Mesendoderm (in vitro differentiated cells): Measurements from ENCODE around the gene TRAPPC5.

Source experiments
- DNase-seq: peaks from one replicate; pipeline ENCODE4 v3.0.0; 2013
- H2AK5ac ChIP-seq: 2 replicates; pipeline ENCODE4 v1.6.1; 2013; ENCODE audit warnings: low read length, inconsistent platforms
- H2BK120ac ChIP-seq: 2 replicates; pipeline ENCODE4 v1.6.1; 2013; ENCODE audit warnings: low read depth, mild to moderate bottlenecking, low read length, moderate library complexity, mixed read lengths
- H2BK15ac ChIP-seq: replicated peaks from 2 replicates; pipeline ENCODE4 v1.6.1; 2013; ENCODE audit warnings: low read depth, mild to moderate bottlenecking, moderate library complexity
- H2BK5ac ChIP-seq: 2 replicates; pipeline ENCODE4 v1.6.1; 2013; ENCODE audit warnings: low read length, inconsistent platforms
- H3K18ac ChIP-seq: 2 replicates; pipeline ENCODE4 v1.6.1; 2013; ENCODE audit warnings: mild to moderate bottlenecking, low read length, mixed read lengths
- H3K23ac ChIP-seq: one replicate; pipeline ENCODE4 v1.6.1; 2013; ENCODE audit warnings: low read length
- H3K27ac ChIP-seq: 2 replicates; pipeline ENCODE4 v1.5.1; 2013; ENCODE audit warnings: low read depth, mild to moderate bottlenecking, inconsistent platforms, low read length, moderate library complexity
- H3K27me3 ChIP-seq: 2 replicates; pipeline ENCODE4 v1.6.1; 2013; ENCODE audit warnings: low read length, control low read depth, mild to moderate bottlenecking, inconsistent platforms; ENCODE audit not compliant: insufficient read depth, poor library complexity
- H3K36me3 ChIP-seq: 2 replicates; pipeline ENCODE4 v1.6.1; 2013; ENCODE audit warnings: low read length, inconsistent platforms; ENCODE audit not compliant: control insufficient read depth, insufficient read depth
- H3K4ac ChIP-seq: one replicate; pipeline ENCODE4 v1.6.1; 2013; ENCODE audit warnings: low read depth, mild to moderate bottlenecking, low read length, moderate library complexity
- H3K4me1 ChIP-seq: 2 replicates; pipeline ENCODE4 v1.6.1; 2013; ENCODE audit warnings: low read depth, low read length, inconsistent platforms; ENCODE audit not compliant: control insufficient read depth
- H3K4me2 ChIP-seq: 2 replicates; pipeline ENCODE4 v1.6.1; 2013; ENCODE audit warnings: low read length
- H3K4me3 ChIP-seq: 2 replicates; pipeline ENCODE4 v1.5.1; 2013; ENCODE audit warnings: mild to moderate bottlenecking, low read length
- H3K56ac ChIP-seq: one replicate; pipeline ENCODE4 v1.6.1; 2013; ENCODE audit warnings: low read length
- H3K79me1 ChIP-seq: 2 replicates; pipeline ENCODE4 v1.6.1; 2013; ENCODE audit warnings: low read length, inconsistent platforms
- H3K79me2 ChIP-seq: 2 replicates; pipeline ENCODE4 v1.6.1; 2013; ENCODE audit warnings: mild to moderate bottlenecking, low read length; ENCODE audit not compliant: control insufficient read depth, insufficient read depth
- H3K9ac ChIP-seq: 2 replicates; pipeline ENCODE4 v1.6.1; 2013; ENCODE audit warnings: low read length, inconsistent platforms
- H4K5ac ChIP-seq: one replicate; pipeline ENCODE4 v1.6.1; 2013; ENCODE audit warnings: low read length
- H4K8ac ChIP-seq: one replicate; pipeline ENCODE4 v1.6.1; 2013; ENCODE audit warnings: low read depth, mild to moderate bottlenecking, control low read depth, low read length, moderate library complexity
- WGBS: extraction: QIAGEN DNeasy Blood & Tissue Kit; methylation state at CpG from one replicate; pipeline ENCODE4 v1.1.7; 2013; ENCODE audit warnings: low lambda C conversion rate, missing lambda C conversion rate; ENCODE audit not compliant: insufficient coverage; ENCODE audit errors: extremely low coverage; 5-methylcytosine and 5-hydroxymethylcytosine counted together

The TRAPPC5 gene

DNA sequence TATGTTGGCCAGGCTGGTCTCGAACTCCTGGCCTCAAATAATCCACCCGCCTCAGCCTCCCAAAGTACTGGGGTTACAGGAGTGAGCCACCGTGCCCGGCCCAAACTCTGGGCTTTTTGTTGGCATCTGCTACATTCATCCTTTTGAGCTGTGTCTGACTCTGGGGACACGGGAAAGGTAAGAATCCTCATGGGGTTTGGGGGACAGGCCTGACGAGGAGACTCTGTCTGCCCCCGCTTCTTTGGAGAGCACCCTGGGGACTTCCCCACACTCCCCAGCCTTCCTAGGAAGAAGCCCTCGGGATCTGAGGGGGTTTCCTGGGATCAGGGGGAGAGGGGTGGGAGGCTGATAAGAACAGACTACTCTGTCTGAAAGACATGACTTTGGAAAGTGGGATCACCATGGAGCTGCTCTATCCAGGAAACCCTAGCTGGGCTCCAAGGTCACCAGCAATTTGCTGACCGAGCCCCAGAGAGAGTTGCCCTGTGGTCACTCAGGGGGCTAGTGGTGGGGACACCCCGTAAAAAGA is 29.4 kb downstream of the TRAPPC5 start:
- Histone ChIP-seq H3K4me3 (no peak overlapping the region), H4K8ac (no peak overlapping the region), H3K27me3 (no peaks in the 10 kb centered on the region), H3K36me3 (no peaks in the 10 kb centered on the region), H3K27ac (no peak overlapping the region), H2BK15ac (no peak overlapping the region), H3K79me1 (no peaks in the 10 kb centered on the region), H3K23ac (no peak overlapping the region), H3K4me1 (no peaks in the 10 kb centered on the region), H3K18ac (no peak overlapping the region), H2AK5ac (no peak overlapping the region), H3K4ac (no peak overlapping the region), H2BK120ac (no peak overlapping the region), H3K4me2 (no peak overlapping the region), H3K56ac (no peak overlapping the region), H3K79me2 (no peaks in the 10 kb centered on the region), H3K9ac (no peak overlapping the region), H2BK5ac (no peak overlapping the region), H4K5ac (no peak overlapping the region)
- DNase-seq, result no peak
- WGBS, result no CpG with 5 or more reads among the region's 10 CpGs

DNA sequence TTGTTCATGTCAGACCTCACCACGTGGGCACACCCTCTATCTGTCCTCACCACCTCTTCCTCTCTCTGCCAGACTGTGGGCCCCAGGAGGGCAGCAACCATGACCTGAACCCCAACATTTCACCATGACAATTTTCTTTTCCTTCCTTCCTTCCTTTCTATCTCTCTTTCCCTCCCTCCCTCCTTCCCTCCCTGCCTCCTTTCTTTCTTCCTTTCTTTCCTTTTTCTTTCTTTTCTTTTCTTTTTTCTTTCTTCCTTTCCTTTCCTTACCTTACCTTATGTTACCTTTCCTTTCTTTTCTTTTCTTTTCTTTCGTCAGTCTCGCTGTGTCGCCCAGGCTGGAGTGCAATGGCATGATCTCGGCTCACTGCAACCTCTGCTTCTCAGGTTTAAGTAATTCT is 30.0 kb downstream of the TRAPPC5 start:
- H3K79me1 ChIP-seq, result no peaks in the 10 kb centered on the region
- H3K4ac ChIP-seq, result no peak overlapping the region
- H4K8ac ChIP-seq, result no peak overlapping the region
- no peak for DNase-seq
- no peak overlapping the region for H3K9ac ChIP-seq
- no peak overlapping the region for H4K5ac ChIP-seq
- no peak overlapping the region for H2BK120ac ChIP-seq
- no peaks in the 10 kb centered on the region for H3K27me3 ChIP-seq
- H2BK15ac ChIP-seq, result no peak overlapping the region
- H3K4me3 ChIP-seq, result no peak overlapping the region
- H2BK5ac ChIP-seq, result no peak overlapping the region
- WGBS, result no CpG with 5 or more reads among the region's 5 CpGs
- no peak overlapping the region for H3K27ac ChIP-seq
- no peak overlapping the region for H3K4me2 ChIP-seq
- no peaks in the 10 kb centered on the region for H3K36me3 ChIP-seq
- H3K79me2 ChIP-seq, result no peaks in the 10 kb centered on the region
- H2AK5ac ChIP-seq, result no peak overlapping the region
- H3K23ac ChIP-seq, result no peak overlapping the region
- no peak overlapping the region for H3K56ac ChIP-seq
- no peaks in the 10 kb centered on the region for H3K4me1 ChIP-seq
- no peak overlapping the region for H3K18ac ChIP-seq

DNA sequence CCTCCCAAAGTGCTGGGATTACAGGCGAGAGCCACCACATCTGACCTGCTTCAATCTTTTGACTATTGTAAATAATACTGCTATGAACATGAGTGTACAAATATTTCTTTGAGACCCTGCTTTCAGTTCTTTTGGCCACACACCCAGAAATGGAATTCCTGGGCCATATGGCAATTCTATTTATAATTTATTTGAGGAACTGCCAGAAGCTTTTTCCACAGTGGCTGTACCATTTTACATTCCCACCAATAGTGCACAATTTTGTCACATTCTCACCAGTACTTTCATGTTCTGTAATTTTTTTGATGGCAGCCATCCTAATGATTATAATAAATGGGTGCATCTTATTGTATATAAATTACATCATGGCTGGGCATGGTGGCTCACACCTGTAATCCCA is 35.0 kb downstream of the TRAPPC5 start:
- no peak overlapping the region for H4K8ac ChIP-seq
- H3K23ac ChIP-seq, result no peak overlapping the region
- H3K27ac ChIP-seq, result no peak overlapping the region
- no peak overlapping the region for H3K18ac ChIP-seq
- no peak overlapping the region for H2BK15ac ChIP-seq
- H3K4me3 ChIP-seq, result no peak overlapping the region
- H3K79me2 ChIP-seq, result no peaks in the 10 kb centered on the region
- H3K56ac ChIP-seq, result no peak overlapping the region
- H3K4me2 ChIP-seq, result no peak overlapping the region
- no peaks in the 10 kb centered on the region for H3K27me3 ChIP-seq
- no peaks in the 10 kb centered on the region for H3K36me3 ChIP-seq
- H3K4ac ChIP-seq, result no peak overlapping the region
- H2BK5ac ChIP-seq, result no peak overlapping the region
- H3K4me1 ChIP-seq, result no peaks in the 10 kb centered on the region
- DNase-seq, result no peak
- no peak overlapping the region for H2BK120ac ChIP-seq
- no peaks in the 10 kb centered on the region for H3K79me1 ChIP-seq
- no CpG with 5 or more reads among the region's 1 CpG for WGBS
- no peak overlapping the region for H4K5ac ChIP-seq
- H3K9ac ChIP-seq, result no peak overlapping the region
- no peak overlapping the region for H2AK5ac ChIP-seq

DNA sequence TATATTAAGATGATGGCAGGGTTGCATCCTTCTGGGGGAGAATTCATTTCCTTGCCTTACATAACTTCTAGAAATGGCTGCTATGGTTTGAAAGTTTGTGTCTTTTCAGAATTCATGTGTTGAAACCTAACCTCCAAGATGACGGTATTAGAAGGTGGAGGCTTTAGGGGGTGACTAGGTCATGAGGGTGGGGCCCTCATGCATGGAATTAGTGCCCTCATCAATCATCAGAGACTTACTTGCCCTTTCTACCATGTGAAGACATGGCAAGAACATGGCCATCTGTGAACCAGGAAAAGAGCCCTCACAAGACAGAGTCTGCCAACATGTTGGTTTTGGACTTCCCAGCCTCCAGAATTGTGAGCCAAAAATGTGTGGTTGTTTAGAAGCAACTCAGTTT is 36.1 kb downstream of the TRAPPC5 start:
- Histone ChIP-seq H3K4ac (no peak overlapping the region), H3K27ac (no peak overlapping the region), H3K4me1 (no peaks in the 10 kb centered on the region), H3K4me2 (no peak overlapping the region), H3K9ac (no peak overlapping the region), H3K4me3 (no peak overlapping the region), H3K18ac (no peak overlapping the region), H3K79me1 (no peaks in the 10 kb centered on the region), H3K27me3 (no peaks in the 10 kb centered on the region), H2BK5ac (no peak overlapping the region), H3K23ac (no peak overlapping the region), H4K8ac (no peak overlapping the region), H3K79me2 (no peaks in the 10 kb centered on the region), H2BK15ac (no peak overlapping the region), H3K36me3 (no peaks in the 10 kb centered on the region), H4K5ac (no peak overlapping the region), H3K56ac (no peak overlapping the region), H2BK120ac (no peak overlapping the region), H2AK5ac (no peak overlapping the region)
- no peak for DNase-seq
- no CpG with 5 or more reads among the region's 1 CpG for WGBS

DNA sequence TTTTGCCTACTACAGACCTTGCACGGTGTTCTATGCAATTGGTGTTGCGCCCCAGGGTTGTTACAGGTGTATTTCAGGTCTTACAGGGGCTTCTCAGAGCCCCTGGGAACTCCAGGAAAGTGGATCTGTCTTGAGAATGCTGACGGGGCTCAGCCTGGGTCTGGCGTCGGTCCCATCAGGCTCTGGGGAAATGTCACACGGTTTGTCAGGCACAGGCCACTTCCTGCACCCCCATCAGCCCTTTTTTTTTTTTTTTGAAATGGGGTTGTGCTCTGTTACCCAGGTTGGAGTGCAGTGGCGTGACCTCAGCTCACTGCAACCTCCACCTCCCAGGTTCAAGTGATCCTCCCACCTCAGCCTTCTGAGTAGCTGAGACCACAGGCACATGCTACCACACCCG is 38.0 kb downstream of the TRAPPC5 start:
- H4K8ac ChIP-seq, result no peak overlapping the region
- H4K5ac ChIP-seq, result no peak overlapping the region
- no CpG with 5 or more reads among the region's 8 CpGs for whole genome bisulfite sequencing
- H2BK15ac ChIP-seq, result no peak overlapping the region
- H3K4me2 ChIP-seq, result no peak overlapping the region
- no peak overlapping the region for H3K56ac ChIP-seq
- no peak for DNase-seq
- H2BK5ac ChIP-seq, result no peak overlapping the region
- no peaks in the 10 kb centered on the region for H3K27me3 ChIP-seq
- no peak overlapping the region for H3K27ac ChIP-seq
- no peaks in the 10 kb centered on the region for H3K79me1 ChIP-seq
- H3K36me3 ChIP-seq, result no peaks in the 10 kb centered on the region
- no peak overlapping the region for H3K9ac ChIP-seq
- no peak overlapping the region for H3K23ac ChIP-seq
- no peak overlapping the region for H3K18ac ChIP-seq
- no peak overlapping the region for H3K4ac ChIP-seq
- H2AK5ac ChIP-seq, result no peak overlapping the region
- H3K4me3 ChIP-seq, result no peak overlapping the region
- H2BK120ac ChIP-seq, result no peak overlapping the region
- H3K79me2 ChIP-seq, result no peaks in the 10 kb centered on the region
- no peaks in the 10 kb centered on the region for H3K4me1 ChIP-seq

DNA sequence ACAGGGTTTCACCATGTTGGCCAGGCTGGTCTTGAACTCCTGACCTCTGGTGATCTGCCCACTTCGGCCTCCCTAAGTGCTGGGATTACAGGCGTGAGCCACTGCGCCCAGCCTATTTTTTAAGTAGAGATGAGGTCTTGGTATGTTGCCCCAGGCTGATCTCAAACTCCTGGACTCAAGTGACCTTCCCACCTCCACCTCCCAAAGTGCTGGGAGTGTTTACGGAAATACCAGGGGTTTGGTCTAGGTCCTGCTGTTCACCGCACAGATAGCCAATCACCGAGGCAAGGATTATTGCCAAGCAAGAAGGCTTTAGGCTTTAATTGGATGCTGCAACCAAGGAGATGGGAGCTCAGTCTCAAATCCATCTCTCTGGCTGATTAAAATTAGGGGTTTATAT is 39.7 kb downstream of the TRAPPC5 start:
- Histone ChIP-seq H3K4ac (no peak overlapping the region), H3K36me3 (no peaks in the 10 kb centered on the region), H2AK5ac (no peak overlapping the region), H3K27me3 (no peaks in the 10 kb centered on the region), H4K5ac (no peak overlapping the region), H2BK15ac (no peak overlapping the region), H3K9ac (no peak overlapping the region), H2BK120ac (no peak overlapping the region), H4K8ac (no peak overlapping the region), H3K27ac (no peak overlapping the region), H3K4me2 (no peak overlapping the region), H3K23ac (no peak overlapping the region), H3K56ac (no peak overlapping the region), H3K4me1 (no peaks in the 10 kb centered on the region), H2BK5ac (no peak overlapping the region), H3K4me3 (no peak overlapping the region), H3K79me2 (no peaks in the 10 kb centered on the region), H3K79me1 (no peaks in the 10 kb centered on the region), H3K18ac (no peak overlapping the region)
- DNase-seq, result no peak
- no CpG with 5 or more reads among the region's 6 CpGs for WGBS
